HG02943 (cell line): ENCODE results near the gene P2RX2.

Experiments
- ATAC-seq: cut with Tn5 transposase; IDR thresholded peaks from one replicate; pipeline ENCODE4 v1.9.1; 2021; ENCODE audit warnings: mild to moderate bottlenecking, low read depth, moderate library complexity; ENCODE audit not compliant: unreplicated experiment

Gene P2RX2

GRCh38 chr12:132618683-132619043, at the start of gene P2RX2:
TSS of gene P2RX2 (plus strand) at chr12:132618776. CDS start at chr12:132618817, 41 bp downstream.
- ATAC-seq, result no peak

- ATAC-seq, result no peak
Measured at GRCh38 chr12:132568826-132569480, 49.6 kb upstream of the P2RX2 start.

DNA sequence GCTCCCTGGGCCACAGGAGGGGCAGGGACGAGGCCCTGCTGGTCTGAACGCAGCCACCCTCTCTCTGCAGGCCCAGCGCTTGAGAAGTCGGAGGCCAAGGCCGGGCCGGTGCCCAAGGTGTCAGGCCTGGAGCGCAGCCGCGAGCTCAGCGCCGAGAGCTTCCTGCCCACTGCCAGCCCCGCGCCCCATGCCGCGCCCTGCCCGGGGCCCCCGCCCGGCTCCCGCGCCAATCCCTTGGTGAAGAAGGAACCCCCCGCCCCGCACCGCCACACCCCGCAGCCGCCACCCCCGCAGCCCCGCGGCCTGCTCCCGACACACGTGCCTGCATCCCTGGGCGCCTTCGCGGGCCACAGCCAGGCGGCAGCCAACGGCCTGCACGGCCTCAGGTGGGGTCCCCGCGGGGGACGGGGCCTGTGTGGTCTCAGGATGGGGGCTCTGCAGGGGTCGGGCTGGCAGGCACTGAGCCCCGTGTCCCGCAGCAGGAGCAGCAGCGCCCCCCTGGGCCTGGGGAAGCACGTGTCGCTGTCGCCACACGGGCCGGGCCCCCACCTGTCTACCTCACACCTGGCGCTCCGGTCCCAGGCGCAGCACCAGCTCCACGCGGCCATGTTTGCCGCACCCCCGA, 48.6 kb upstream of the P2RX2 start:
- ATAC-seq, result no peak

- ATAC-seq, result no peak
Measured at GRCh38 chr12:132570635-132571034, 47.9 kb upstream of the P2RX2 start.

DNA sequence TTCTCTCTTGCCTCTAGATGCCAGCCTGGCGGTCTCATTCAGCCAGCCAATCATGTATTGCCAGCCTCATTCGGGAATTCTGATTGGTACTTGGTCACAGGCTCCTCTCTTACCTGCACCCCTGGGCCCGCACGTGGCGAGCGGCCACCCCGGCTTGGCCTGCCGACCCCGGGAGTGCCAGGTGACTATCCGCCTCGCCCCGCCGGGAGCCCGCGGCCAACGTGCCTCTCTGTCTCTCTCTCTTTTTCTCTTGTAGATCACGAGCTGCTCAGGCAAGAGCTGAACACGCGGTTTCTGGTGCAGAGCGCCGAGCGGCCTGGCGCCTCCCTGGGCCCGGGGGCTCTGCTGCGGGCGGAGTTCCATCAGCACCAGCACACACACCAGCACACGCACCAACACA, 47.5 kb upstream of the P2RX2 start:
- ATAC-seq, result no peak

- ATAC-seq, result no peak
Measured at GRCh38 chr12:132571598-132571997, 47.0 kb upstream of the P2RX2 start.

DNA sequence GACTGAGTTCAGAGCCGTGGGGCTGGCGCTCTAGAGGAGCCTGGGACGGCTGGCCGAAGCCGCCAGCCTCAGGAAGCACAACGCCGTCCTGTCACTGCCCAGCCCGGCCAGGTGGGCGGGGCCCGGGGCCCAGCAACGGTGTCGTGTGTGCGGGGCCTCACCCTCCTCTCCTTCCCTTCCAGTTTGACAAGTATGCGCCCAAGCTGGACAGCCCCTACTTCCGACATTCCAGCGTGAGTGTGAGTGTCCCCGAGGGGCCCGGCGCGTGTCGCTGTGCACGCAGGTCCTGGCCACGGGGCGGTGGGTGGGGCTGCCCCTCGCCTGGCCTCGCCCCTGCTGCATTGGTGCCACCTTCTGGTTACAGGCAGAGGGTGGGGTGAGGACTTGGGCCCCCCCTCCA, 46.5 kb upstream of the P2RX2 start:
- no peak for ATAC-seq

DNA sequence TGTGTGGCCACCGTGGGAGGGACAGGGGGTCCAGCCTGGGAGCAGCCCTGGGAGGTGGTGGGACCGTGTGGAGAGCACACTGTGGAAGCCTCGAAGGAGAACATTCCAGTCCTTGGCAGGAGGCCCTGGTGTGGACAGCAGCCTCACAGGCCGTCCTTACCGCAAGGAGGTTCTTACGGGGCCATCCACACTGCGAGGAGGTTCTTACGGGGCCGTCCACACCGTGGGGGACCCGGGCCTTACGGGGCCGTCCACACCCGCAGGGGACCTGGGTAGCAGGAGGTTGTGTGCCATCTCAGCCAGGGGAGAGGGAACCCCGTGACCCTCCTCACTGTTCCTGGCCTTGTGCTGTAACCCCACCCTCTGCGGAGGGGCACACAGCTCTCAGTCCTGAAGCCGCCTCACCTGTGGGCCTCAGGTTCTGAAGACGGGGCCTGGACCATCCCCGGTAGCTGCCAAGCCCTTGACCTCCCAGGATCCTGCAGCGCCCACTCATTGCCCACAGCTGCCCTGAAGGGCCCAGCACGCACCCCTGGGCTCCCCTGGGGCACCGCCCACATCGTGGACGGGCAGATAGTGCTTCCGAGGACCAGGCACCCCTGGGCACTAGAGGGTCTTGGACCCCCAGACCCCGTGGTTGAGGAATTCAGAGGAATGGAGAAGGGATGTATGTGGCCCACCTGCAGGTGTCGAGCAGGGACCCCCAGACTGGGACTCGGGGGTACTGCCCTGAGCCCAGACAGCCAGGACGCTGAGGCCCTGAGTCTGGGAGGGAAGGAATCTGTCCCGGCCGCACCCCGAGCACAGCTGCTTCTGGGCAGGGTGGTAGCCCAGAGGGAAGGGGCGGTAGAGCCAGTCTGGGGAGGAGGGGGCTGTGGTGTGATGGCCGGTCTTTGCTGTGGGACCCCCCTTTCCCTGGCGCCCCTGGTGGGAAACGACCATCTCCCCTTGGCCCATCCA, 45.5 kb upstream of the P2RX2 start:
- ATAC-seq, result no peak

GRCh38 chr12:132574271-132574996, 44.1 kb upstream of the P2RX2 start:
- no peak for ATAC-seq

DNA sequence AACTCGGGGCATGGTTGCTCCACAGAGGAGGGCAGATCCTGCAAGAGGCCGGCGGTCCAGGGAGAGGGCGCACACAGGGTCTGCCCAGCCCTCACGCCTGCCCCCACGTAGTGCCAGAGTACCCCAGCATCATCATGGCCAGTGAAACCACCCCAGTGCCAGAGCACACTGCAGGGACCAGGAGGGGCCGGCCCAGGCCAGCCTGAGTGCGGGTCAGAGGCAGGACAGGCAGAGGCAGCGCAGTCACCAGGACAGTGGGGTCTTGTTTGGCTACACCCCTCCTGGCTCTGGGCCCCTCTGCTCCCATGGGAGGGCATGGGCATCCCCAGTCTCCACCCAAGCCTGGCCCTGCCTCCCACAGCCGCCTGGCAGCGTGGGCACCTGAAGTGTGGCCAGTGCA, 42.9 kb upstream of the P2RX2 start:
- ATAC-seq, result no peak

- ATAC-seq, result no peak
Measured at GRCh38 chr12:132576701-132577100, 41.9 kb upstream of the P2RX2 start.

DNA sequence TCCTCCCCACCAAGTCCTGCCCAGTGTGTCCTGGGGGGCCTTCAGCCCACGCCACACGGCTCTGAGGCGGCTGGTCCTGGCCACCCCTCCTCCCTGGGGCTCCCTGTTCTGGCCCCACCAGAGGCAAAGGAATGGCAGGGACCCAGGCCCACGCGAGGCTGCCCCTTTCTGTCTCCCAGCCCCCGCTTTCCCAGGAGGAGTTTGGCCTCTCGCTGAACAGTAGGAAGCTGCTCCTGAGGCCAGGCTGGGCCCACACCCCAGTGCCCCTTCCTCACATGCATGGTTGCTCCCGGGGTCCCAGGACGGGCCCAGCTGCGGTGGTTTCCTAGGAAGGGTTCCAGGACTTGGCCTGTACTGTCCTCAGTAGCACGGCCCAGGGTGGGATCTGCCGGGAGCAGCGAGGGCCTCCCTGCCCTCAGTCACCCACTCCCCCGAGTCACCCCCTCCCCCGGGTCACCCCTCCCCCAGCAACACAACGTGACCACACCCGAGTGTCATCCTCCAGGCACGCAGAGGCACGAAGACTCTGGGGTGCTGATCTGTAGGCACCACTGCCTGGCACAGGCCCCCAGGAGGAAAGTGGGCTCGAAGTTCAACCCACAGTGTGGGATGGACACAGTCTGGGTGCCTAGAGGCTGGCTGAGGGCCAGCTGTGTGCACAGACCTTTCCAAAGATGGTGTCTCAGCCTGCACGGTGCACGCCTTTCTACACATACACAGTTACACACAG, 41.2 kb upstream of the P2RX2 start:
- no peak for ATAC-seq

GRCh38 chr12:132578118-132578517, 40.5 kb upstream of the P2RX2 start:
- ATAC-seq, result no peak

DNA sequence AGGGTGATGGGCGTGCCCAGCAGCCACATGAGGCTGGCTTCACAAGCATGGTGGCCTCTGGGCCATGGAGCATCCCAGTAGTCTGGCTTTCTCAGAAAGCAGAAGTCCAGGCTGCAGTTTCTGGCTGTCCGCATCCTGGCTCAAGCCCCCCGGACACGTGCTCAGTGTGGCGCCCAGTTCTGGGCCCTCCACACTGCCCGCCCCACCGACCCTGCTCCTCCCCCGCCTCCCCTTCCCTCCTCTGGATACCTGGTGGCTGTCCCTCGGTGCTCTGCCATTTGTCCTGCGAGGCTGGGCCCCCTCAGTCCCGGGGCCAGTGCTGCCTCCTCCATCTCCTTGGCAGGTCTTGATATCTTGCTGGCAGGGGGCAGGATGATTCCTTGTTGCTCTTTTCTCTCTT, 39.8 kb upstream of the P2RX2 start:
- ATAC-seq, result no peak

DNA sequence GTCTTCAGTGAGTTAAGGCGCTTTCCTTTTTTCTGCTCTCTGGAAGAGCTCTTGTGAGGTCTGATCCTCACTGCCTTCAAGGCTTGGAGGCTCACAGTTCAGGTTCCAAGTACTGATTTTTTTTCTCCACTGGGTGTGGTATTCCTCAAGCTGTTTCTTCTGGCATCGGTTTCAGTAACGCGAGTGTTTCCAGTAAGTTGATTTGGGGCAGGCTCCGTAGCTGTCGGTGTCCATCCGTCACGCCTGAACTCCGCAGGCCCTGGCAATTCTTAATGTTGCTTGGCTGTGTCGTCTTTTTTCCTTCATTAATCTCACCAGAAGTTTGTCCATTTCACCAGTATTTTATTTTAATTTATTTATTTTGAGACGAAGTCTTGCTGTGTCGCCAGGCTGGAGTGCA, 38.8 kb upstream of the P2RX2 start:
- ATAC-seq, result no peak

DNA sequence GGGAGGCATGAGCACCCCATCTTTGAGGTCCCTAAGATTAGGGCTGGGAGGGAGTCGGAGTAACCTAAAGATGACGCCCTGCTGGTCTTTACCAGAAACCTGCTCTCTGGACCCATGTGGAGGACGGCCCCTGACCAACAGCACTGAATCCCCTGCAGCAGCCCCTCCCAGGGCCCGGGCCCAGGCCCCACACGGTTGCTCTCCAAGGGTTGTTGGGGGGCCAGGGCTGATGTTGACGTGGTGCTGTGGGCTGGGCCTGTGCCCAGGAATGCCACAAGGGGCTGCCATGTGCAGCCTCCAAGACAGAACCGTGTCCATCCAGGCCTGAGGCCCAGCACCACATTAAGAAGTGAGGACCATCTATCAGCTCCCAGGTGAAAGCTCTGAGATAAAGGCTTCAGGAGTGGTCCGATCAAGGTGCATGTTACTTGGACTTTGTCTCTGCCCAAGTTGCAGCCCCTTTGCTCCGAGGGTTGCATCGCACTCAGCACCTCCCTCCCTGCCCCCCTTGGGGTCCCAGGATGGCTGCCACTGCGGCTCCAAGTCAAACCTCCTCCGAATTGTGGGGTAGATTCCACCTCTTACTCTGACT, 37.8 kb upstream of the P2RX2 start:
- no peak for ATAC-seq

GRCh38 chr12:132581348-132582057, 37.1 kb upstream of the P2RX2 start:
- ATAC-seq, result no peak

DNA sequence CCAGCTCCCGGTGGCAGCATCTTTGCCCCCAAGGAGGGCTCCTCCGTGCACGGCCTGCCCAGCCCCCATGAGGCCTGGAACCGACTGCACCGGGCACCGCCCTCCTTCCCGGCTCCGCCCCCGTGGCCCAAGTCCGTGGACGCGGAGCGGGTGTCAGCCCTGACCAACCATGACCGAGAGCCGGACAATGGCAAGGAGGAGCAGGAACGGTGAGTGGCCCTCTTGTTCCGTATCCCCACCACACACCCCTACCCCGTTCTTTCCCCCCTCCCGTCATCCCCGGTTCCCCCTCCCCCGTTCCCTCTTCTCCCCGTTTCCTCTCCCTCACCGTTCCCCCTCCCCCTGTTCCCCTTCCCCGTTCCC, 36.5 kb upstream of the P2RX2 start:
- no peak for ATAC-seq
